CD4-positive, alpha-beta T cell treated with Interleukin-17A for 1 hour (primary cell): Measurements from ENCODE around the gene TMEM229A.
"Not testable (repeated sequence)": the region's sequence is repeated elsewhere in the genome, so short reads cannot be mapped to it uniquely, and the experiment has no call there.

ENCODE experiments used
- DNase-seq: peaks from one replicate; pipeline ENCODE4 v3.0.0-alpha.2; 2020

Gene TMEM229A

DNA sequence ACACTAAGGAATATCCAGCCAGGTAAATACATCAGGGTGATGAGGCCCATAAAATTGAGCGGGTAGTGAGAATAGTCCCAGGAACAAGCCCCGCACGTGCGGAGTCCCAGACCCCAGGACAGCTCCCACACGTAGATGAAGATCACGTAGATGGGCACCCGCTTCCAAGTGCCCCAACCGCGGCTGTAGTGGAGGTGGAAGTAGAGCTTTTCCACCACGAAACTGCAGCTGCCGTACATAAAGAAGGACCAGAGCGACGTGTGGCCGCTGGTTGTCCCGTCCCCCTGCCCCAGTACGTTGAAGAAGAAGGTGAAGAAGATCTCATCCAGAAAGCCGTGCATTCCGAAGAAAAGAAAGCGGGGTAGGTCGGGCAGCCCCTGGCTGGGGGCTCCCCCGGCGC lies 948 bp downstream of the TMEM229A start:
- no peak for DNase-seq

DNA sequence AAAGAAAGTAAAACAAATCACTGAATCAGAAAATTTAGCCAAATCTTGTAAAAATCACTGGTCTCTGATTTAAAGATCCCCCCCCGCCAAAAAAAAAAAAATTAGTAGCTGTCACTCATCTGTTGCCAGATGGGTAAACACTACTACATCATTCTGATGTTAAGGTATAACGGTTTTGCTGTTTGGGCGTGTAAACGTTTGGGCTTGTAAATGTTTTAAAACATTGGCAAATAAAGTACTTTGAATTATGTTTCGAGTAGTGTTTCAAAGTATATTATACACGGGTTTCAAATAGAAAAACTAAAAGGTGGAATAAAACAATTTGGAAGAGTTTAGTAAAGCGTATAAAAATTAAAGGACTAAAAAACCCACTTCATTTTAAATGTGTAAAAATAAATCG lies 1.5 kb downstream of the TMEM229A start:
- no peak for DNase-seq

DNA sequence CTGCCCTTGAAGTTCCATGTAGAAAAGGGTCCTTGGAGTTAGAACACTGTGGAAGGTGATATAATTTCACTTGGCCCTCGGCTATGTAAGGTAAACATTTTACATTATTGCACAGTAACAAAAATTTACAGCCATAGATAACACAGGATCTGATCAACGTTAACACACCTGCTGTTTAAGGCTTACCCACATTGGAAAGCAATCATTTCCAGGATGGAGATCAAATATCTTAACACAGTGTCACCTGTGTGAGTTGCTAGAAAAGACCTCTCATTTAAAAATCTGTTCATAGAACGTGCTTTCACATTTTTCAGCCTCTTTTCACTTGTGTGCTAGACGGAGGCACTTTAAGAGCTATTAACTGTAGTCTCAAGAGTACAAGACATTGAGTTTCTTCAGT lies 1.9 kb downstream of the TMEM229A start:
- DNase-seq, result no peak

DNA sequence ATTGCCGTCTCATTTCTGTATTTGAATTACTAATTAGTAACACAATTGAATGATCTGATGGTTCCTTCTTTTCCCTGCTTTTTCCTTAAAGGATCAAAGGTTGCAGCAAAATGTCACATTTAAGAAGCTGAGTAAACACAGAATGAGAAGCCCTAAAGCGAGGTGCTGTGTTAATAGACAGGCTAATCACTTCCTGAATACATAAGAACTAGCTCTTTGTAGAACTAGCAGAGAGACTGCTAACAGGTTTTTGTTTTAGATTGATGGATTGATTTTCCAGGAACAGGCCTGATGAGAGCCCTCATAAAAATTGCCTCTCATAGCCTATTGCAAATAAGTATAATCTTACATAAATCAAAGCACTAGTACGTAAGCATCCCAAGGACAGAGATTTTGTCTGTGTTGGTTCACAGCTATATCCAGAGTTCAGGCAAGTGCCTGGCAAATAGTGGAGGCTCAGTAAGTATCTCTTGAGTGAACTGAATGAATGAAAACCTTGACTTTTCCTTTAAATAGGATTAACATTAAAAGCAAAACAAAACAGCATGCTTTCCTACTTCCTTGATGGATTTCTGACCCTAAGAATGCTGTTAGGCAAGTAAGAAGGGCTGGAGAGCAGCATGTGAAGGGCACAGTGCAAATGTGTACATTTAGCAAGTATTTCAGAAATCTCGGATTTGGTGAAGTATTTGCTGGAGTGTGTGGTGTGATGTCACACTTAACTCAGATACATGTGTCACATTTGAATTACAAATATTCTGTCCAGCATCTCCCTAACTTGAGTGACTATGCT lies 3.3 kb downstream of the TMEM229A start:
- DNase-seq, result no peak

DNA sequence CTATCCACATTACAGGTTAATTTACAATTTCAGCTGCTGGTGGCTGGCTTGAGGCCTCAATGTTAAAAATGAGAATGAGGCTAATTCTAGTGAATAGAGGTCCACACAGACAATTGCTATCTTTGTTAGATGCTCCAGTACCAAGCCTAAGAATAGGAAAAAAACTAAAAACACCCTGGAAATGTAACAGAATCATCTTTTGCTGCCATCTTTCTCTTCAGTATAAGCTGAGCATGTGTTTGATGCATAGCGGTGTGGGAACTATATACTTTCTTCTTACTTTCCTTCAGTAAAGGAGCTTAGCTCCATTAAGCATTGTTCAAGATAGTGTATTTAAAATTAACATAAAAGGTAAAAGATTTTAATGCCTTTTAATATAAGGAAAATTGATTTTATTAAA lies 5.6 kb downstream of the TMEM229A start:
- no peak for DNase-seq

DNA sequence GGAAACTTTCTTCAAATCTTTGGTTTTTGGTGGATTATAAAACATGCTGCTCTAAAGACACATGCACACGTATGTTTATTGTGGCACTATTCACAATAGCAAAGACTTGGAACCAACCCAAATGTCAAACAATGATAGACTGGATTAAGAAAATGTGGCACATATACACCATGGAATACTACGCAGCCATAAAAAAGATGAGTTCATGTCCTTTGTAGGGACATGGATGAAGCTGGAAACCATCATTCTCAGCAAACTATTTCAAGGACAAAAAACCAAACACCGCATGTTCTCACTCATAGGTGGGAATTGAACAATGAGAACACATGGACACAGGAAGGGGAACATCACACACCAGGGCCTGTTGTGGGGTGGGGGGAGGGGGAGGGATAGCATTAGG lies 8.5 kb downstream of the TMEM229A start:
- not testable (repeated sequence) for DNase-seq

DNA sequence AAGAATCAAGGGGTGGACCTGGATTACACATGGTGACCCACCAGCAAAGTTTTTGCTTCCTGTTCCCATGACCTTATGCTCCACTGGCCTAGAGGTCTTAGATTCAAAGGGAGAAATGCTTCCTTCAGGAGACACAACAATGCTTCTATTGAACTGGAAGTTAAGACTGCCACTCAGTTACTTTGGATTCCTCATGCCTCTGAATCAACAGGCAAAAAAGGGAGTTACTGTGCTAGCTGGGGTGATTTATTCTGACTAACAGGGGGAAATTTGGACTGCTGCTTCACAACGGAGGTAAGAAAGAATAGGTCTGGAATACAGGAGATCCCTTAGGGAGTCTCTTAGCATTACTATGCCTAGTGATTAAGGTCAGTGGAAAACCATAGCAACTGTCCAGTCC lies 10.3 kb downstream of the TMEM229A start:
- no peak for DNase-seq

DNA sequence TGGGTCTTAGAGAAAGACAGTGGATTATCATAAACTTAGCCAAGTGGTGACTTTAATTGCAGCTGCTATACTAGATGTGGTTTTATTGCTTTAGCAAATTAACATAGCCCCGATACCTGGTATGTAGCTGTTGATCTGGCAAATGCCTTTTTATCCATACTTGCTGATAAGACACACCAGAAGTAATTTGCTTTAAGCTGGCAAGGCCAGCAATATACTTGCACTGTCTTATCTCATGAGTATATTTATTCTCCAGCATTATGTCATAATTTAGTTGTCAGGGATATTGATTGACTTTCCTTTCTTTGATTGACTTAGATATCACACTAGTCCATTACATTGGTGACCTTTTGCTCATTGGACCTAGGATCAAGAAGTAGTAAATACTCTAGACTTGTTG lies 12.8 kb downstream of the TMEM229A start:
- DNase-seq, result no peak

DNA sequence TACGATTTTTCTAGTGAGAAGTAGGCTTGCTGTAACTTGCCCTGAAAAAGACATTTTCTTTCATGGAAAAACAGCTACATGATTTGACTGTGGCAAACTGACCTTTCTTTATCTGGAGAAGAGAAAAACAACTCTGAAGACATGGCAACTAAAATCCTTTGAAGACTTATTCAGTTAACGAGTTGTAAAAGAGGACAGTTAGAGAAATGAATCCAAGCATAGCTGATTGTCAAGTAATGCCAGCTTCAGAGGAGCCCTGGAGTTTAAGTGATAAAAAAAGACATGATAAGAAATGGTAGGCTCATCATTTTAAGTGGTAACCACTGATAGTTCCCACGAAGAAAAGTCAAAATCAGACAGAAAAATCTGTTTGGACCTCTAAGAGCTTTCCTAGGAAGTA lies 19.6 kb downstream of the TMEM229A start:
- DNase-seq, result no peak

DNA sequence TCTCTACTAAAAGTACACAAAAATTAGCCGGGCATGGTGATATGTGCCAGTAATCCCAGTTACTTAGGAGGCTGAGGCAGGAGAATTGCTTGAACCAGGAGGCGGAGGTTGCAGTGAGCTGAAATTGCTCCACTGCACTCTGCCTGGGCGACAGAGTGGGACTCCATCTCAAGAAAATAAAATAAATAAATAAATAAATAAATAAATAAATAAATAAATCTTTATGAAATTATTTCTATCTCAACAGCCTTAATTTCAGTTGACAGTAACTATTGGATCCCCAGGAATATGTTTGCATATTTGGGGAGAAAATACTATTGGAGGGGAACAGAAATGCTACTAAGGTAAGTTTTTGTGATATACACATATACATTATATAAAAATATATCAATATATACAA lies 20.0 kb downstream of the TMEM229A start:
- no peak for DNase-seq

DNA sequence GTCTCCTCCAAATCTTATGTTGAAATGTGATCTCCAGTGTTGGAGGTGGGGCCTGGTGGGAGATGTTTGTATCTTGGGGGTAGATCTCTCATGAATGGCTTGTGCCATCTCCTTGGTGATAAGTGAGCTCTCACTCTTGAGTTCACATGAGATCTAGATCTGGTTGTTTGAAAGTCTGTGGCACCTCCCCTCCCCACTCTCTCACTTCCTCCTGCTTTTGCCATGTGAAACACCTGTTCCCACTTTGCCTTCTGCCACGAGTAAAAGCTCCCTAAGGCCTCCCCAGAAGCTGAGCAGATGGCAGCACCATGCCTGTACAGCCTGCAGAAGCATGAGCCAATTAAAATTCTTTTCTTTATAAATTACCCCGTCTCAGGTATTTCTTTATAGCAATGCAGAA lies 23.5 kb downstream of the TMEM229A start:
- DNase-seq, result no peak

DNA sequence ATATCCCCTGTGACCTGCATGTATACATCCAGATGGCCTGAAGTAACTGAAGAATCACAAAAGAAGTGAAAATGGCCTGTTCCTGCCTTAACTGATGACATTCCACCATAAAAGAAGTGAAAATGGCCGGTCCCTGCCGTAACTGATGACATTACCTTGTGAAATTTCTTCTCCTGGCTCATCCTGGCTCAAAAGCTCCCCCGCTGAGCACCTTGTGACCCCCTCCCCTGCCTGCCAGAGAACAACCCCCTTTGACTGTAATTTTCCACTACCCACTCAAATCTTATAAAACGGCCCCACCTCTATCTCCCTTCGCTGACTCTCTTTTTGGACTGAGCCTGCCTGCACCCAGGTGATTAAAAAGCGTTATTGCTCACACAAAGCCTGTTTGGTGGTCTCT lies 24.6 kb downstream of the TMEM229A start:
- DNase-seq, result not testable (repeated sequence)

DNA sequence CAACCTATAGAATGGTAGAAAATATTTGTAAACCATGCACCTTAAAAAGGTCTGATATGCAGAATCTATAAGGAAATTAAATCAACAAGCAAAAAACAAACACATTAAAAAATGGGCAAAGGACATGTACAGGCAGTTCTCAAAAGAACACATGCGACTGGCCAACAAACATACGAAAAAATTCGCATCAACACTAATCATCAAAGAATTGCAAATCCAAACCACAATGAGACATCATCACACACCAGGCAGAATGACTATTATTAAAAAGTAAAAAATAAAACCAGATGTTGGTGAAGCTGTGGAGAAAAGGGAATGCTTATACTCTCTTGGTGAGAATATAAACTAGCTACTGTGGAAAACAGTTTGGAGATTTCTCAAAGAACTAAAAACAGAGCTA lies 33.2 kb downstream of the TMEM229A start:
- no peak for DNase-seq

DNA sequence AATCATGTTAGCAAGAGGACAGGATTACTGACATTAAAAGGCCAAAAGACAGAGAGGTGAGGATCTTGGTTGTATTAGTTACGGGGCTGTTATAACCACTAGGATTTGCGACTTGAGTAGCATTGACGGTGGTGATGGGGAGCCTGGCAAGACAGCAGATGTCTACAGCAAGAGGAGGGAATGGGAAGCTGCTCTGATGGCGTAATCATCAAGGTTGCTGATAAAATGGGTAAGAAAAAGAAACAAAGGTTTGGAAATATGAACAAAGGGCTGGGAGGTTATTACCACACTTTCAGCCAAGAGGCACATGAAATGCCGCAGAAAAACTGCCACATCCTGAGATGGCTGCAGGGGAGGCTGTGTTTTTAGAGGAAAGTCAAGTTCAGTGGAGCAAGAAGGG lies 33.9 kb downstream of the TMEM229A start:
- DNase-seq, result no peak

DNA sequence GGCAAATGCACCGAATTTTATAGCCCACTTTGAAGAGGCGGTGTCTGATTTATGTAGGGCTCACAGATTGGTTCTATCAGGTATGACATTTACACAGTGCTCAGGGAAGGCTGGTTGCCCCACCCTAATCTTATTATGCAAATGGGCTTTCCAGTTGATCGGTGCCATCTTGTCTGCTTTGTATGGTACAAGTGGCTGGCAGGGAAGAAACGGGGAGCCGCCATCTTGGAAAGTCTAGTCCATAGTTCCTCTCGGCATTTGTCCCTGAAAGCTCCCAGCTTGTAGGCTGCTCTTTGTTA lies 36.6 kb downstream of the TMEM229A start:
- no peak for DNase-seq

DNA sequence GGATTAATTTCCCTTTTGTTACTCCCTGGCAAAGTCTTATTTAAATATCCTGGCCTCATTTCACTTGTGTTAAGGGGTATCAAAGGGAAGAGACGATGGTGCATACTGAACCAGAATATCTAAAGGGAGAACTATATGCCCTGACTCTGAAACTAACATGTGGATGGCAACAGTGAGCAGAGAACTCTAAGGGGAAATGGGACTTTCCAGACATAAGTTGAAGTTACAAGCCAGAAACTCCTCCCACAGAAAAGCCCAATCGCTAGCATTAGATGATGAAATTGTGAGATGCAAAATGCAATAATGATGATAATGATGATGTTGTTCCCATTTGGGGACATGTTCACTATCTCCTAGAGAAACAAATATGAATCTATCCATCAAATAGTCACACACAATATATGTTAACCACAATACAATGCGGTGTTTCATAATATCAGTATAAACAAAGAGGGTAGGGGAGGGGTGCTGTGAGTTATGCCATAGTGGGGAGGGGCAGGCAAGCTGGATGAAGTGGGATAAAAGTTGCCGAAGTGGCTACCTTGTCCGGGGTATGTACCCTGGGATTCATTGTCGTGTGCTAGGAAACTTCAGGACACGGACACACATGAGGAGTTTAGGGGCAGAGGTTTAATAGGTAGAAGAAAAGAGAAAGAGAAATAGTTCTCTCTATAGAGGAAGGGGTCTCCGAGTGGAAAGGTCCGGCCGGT lies 37.1 kb downstream of the TMEM229A start:
- DNase-seq, result no peak

DNA sequence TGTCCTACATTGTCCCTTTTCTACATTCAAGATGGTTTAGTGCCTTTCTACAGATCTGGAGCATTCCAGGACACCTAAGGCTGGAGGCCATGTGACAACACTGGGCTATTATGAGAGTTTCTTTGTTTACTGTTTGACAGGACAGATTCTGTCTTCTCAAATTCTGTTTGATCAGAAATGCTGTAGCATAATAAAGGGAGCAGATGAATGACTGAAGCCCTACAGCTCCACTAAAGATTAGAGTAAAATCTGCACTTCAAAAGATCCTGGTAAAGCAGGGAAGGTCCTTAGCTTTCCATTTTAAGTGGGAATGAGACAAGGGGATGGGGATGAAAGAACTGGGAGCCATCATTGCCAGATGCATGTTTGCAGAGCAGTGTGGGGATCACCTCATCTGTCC lies 38.4 kb downstream of the TMEM229A start:
- DNase-seq, result no peak

DNA sequence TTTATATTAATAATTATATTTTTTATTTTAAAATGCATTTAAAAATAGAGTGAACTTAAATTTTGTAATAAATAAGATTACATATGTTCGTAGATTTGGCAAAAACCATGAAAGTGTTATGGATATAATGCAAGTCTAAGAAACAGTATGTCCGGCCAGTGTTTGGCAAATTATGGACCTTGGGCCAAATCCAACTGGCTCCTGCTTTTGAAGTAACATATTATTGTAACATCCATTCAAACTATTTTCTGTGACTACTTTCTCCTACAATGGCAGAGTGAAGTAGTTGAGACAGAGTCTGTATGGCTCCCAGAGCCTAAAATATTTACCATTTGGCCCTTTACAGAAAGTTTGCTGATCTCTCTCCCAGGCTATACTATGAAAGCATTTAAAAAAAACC lies 38.9 kb downstream of the TMEM229A start:
- DNase-seq, result no peak

DNA sequence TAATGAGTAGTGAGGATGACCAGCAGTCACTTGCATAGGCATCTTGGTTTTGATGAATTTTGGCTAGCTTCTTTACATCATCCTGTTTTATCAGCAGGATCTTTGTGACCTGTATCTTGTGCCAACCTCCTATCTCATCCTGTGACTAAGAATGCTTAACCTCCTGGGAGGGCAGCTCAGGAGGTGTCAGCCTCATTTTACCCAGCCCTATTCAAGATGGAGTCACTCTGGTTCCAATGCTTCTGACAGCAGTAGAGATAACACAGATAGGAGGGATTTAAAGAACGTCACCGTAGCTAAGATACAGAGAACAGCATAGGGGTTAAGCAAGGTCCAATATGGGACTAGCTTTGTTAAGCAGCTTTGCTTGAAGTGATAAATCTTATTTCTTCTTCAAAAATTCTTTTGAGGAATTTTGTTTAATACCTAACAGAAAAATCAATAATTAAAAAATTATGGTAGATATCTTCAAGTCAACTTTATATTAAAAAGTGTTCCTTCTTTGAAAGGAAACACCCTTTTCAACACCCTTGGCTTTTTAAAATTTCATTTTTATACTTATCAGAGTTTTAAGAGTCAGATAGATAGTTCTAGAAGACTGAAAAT lies 39.9 kb downstream of the TMEM229A start:
- DNase-seq, result no peak

DNA sequence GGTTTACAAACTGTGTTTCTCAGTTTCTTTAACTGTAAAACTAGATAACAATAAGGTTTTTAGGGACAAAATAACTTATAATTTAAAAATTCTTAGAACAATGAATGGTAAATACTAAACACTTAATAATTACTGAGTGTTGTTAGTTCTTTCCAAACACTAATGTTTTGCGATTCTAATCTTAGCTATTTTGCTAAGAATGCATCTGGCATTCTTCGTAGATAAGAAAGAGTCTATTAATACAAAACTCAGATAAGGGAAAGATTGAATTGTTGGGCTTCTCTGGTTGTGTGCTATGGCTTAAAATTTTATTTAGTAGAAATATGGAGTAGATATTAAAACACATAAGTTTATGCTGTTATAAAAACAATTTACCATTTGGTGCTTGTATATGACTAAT lies 45.4 kb downstream of the TMEM229A start:
- no peak for DNase-seq
